Activated naive CD4-positive, alpha-beta T cell treated with Interleukin-2 at 50 U/mL for 16 hours (primary cell): Measurements from ENCODE around the gene ATP10B.

Source experiments
- DNase-seq: peaks from one replicate; pipeline ENCODE4 v3.0.0-alpha.2; 2020

The ATP10B gene

DNA sequence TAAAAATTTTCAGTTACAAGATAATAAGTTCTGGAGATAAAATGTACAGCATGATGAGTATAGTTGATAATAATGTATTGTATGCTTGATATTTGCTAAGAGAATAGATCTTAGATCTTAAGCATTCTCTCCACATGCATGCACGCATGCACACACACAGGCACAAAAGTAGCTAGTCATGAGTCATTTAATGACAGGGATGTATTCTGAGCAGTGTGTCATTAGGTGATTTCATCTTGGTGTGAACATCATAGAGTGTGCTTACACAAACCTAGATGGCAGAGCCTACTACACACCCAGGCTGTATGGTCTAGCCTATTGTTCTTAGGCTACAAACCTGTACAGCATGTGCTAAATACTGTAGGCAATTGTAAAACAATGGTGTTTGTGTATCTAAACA lies 306.2 kb downstream of the ATP10B start:
- no peak for DNase-seq

DNA sequence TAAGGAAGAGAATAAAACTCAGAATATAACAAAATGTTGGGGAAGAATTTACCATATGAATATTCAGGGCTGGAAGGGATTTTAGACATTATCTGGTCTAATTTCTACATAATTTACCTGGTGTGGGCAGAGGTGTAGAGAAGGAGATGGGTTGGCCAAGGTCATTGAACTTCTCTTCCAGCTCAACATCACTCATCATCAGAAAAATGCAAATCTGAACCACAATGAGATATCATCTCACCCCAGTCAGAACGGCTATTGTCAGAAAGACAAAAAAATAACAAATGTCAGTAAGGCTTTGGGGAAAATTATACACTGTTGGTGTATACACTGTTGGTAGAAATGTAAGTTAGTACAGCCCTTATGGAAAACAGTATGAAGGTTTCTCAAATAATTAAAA lies 308.6 kb downstream of the ATP10B start:
- no peak for DNase-seq

- no peak for DNase-seq
These were observed 309.2 kb downstream of the ATP10B start for GRCh38 chr5:160542840-160543239.

DNA sequence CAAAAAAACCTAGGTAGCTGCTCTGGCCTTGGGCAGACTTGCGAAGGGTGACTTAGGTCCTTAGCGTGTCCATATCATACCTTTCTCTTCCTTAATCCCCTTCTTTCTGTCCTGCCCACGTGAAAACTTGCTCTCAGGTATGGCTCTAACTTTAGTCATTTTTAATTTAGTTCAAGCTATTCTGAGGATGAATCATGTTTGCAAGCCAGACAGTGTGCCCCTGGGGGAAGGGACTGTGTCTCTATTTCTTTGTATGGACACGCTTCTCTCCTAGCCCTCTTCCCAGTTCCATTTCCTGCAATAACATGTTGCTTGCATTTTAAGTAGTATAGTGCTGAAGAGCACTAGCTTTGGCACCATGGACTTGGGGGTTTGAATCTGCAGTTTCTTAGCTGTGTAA lies 309.7 kb downstream of the ATP10B start:
- no peak for DNase-seq

GRCh38 chr5:160539431-160539830 lies 312.6 kb downstream of the ATP10B start:
- peak; percentile 52 for DNase-seq

- DNase-seq = no peak
These were observed 314.1 kb downstream of the ATP10B start for GRCh38 chr5:160537940-160538339.

DNA sequence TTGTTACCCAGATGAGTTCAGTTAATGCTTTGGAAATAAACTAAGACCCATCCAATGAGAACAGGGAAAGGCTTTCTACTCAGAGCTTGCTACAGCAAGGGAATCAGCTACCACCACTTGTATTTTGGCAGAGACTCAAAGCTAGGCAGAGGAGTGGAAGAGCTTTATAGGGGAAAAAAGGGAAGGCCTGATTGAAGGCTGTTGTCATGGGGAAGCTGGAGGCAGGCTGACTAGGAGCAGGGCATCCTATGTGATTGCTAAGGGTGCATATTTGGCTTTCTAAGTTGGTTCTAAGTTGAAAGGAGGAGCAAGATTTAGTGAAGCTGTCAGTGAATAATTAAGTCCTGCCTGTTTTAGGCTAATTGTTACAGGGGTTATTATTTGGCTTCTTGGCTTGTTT lies 314.9 kb downstream of the ATP10B start:
- no peak for DNase-seq

DNA sequence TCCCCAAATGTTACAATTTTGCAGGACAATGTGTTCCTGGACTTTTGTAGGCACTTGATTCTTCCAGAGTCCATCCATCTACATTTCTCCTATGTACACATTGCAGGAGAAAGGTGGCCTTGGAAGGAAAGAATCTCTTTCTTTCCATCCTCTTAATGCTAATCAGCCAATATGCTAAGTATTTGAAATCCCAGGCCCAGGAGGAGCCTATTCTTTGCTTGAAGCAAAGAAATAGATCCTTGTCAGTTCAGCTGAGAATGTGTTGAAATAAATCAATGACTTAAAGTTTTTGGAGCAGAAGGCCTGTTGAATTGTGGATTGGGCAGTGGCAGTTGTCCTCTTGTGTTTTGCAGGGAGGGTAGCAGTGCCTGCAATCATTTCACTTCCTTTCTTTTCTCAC lies 317.1 kb downstream of the ATP10B start:
- no peak for DNase-seq

GRCh38 chr5:160534125-160534524 lies 317.9 kb downstream of the ATP10B start:
- no peak for DNase-seq

- no peak for DNase-seq
These were observed 326.3 kb downstream of the ATP10B start for GRCh38 chr5:160525471-160526261.

- DNase-seq = no peak
These were observed 327.2 kb downstream of the ATP10B start for GRCh38 chr5:160524827-160525226.

DNA sequence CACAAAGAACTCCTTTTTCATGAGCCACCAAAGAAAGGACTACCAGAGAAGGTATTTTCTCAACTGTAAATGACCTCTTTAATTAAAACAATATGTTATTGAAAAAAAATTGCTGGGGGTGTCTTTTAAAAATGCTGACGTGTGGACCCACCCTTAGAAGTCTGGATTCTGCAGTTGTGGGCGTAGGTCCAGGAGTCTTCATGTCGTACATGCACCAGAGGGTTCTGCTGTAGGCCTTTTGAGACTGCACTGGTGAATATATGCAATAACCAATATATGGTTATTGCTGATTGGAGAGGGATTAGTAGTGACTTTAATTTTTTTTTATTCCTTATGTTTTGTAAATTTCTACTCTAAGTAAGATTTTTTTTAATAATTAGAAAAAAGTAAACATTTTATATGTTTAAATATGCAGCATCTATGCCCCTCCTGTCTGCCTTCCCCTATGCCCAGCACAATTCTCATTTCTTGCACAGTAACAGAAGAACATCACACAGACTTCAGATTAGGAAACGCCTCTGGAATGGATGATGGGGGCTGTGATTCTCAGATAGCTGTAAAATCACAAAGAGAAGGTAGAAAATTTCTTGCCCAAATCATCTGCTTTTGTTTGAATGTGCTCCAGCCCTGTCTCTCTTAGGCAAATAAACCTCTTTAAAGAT lies 328.4 kb downstream of the ATP10B start:
- no peak for DNase-seq

- DNase-seq = no peak
These were observed 330.7 kb downstream of the ATP10B start for GRCh38 chr5:160521392-160521663.

DNA sequence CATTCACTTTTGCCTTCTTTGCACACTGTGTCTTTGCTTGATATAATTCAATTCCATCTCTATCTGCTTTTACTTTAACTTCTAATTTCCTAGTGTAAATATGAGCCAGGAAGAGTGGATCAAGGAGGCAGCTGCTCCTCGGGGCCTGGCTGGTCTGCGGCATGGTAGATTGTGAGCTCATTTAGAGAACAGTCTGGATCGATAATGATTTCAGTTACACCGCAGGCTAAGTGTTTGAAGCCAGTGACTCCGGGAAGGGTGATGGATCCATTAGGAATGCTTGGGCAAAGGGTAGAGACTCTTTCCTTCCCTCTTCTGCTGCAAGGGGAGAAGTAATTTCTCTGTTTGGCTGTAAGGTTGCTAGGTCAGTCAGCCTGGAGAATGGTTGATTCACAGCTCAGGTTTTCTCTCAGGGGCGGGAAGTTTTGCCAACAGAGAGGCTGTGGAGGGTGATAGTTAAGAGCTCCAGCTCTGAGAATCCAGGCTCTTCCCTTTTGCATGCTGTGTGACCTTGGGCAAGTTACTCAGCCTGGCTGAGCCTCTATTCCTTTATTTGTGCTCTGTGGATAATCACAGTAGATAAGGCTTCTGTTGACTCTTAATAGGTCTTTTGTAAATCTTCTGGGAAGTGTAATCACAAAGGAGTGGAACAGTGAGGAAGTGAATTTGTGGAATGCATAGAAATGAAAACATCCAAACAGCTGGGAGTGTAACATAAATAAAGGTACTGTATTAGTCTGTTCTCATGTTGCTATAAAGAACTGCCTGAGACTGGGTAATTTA lies 331.2 kb downstream of the ATP10B start:
- DNase-seq = no peak

DNA sequence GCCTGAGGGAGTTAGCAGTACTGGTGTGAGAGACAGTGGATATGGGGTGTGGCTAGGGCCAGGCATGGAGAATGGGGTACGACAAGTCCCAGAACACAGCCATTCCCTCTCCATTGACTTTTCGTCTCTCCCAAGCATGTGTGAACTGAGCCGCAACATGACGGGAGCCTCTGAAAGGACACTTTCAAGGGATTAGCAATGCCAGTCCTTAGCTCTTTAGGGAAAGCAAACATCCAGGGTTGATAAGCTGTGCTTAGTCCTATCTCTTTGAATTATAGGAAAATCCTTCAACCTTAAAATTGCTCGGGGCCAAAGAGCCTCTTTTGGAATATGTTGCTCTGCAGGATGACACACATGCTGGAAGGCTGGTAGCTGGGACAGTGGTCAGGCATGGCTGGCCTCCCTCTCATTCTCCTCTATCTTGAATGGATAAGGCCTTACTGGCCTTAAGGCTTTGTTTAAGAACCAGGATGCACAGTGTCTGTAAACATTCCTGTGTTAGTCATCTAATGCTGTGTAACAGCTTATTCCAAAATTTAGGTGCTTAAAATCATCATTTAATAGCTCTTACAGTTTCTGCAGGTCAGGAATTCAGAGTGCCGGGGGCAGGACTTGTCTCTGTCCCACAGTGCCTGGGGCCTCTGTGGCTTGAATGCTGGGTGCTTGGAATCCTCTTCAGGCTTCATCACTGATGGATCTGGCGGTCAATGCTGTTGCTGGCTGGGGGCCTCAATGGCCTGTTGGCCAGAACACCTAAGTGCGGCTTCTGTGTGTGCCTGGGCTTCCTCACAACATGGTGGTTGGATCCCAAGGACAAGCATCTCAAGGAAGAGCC lies 335.1 kb downstream of the ATP10B start:
- no peak for DNase-seq

- no peak for DNase-seq
These were observed 337.1 kb downstream of the ATP10B start for GRCh38 chr5:160514866-160515265.

- DNase-seq = no peak
These were observed 337.8 kb downstream of the ATP10B start for GRCh38 chr5:160514191-160514590.

GRCh38 chr5:160513485-160513884 lies 338.5 kb downstream of the ATP10B start:
- no peak for DNase-seq
